NOMO-1 treated with dmso at 0.1 percent for 144 hours (cell line): Measurements from ENCODE around the gene HMGCL.

ENCODE experiments used
- DNase-seq: peaks from one replicate; lab custom pipeline; 2025; ENCODE audit not compliant: unreplicated experiment; lab: John Stamatoyannopoulos, UW

HMGCL gene

GRCh38 chr1:23779826-23780371 lies 45.3 kb downstream of the HMGCL start:
- DNase-seq, result no peak

DNA sequence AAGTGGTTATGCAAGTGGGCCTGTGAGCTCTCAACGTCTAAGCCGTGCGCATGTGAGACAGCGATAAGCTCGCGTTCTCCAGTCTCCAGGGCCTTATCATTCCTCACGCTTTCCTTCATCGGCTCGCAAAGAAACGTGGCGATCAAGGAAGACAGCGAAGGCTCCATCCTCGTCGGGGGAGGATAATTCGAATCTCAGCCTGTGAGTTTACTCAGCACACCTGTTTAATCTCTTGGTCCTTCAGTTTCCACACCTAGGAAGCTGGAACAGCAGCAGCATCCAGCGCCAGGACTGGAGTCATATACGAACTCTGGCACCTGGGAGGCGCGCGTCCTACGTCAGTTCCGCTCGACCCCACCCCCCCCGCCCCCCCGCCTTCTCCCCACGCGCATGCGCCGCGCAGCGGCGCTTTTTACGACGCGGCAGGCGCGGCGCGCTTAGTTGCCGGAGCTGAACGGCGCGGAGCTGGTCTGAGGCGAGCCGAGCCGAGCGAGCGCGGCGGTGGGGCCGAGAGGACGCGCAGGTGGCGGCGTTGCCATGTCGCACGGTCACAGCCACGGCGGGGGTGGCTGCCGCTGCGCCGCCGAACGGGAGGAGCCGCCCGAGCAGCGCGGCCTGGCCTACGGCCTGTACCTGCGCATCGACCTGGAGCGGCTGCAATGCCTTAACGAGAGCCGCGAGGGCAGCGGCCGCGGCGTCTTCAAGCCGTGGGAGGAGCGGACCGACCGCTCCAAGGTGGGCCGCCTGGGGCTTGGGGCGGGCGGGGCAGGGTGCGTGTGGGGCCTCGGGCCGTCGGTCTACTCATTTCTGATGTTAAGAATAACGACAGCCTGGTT lies 47.0 kb downstream of the HMGCL start, which contains the start of gene PITHD1:
Gene PITHD1 (plus strand): TSS at position 440 of the 836 bp plus-strand sequence. CDS start 98 bp downstream, at position 538.
- peak; percentile 81 for DNase-seq

- DNase-seq, result no peak
Observed at GRCh38 chr1:23776217-23776616, 49.0 kb downstream of the HMGCL start.

DNA sequence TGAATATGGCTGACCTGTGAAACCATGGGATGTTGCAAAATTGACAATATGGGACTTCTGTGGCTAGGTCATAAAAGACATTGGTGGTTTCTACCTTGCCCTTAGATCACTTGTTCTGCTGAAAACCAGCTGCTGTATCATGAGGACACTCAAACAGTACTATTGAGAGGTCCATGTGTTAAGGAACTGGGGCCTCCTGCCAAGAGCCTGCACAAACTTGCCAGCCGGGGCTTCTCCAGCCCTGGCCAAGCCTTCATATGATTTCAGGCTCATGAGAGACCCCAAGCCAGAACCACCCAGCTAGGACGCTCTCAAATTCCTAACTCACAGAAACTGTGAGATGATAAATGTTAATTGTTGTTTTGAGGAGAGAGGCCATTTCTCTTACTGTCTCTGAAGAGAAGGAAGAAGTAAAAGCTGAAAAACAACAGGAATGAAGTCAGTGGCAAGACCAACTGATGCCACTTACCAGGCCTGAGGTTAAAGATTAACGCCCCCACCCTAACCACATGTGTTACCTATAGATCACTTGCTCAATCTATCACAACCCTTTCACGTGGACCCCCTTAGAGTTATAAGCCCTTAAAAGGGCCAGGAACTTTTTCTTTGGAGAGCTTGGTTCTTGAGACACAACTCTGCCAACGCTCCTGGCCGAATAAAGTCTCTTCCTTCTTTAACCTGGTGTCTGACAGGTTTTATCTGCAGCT lies 50.9 kb downstream of the HMGCL start:
- DNase-seq, result no peak

- no peak for DNase-seq
Observed at GRCh38 chr1:23772854-23773242, 52.4 kb downstream of the HMGCL start.

- DNase-seq, result peak; percentile 17
Observed at GRCh38 chr1:23772049-23772853, 53.0 kb downstream of the HMGCL start.

GRCh38 chr1:23768733-23769132 lies 56.5 kb downstream of the HMGCL start:
- no peak for DNase-seq

GRCh38 chr1:23763041-23763577 lies 62.1 kb downstream of the HMGCL start:
- no peak for DNase-seq

- DNase-seq, result no peak
Observed at GRCh38 chr1:23759277-23759676, 66.0 kb downstream of the HMGCL start.

DNA sequence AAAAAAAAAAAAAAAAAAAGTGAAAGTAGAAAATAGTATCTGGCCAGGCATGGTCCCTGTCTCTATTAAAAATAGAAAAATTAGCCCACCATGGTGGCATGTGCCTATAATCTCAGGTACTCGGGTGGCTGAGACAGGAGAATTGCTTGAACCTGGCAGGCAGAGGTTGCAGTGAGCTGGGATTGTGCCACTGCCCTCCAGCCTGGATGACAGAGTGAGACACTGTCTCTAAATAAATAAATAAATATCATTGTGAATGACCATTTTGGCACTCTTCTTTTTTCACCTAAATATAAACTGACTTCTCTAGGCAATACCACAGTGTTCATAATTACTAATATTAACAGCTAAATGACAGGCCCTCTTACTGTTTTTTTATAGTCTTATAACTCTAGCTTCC lies 67.4 kb downstream of the HMGCL start:
- no peak for DNase-seq

- DNase-seq, result no peak
Observed at GRCh38 chr1:23756676-23757075, 68.6 kb downstream of the HMGCL start.

DNA sequence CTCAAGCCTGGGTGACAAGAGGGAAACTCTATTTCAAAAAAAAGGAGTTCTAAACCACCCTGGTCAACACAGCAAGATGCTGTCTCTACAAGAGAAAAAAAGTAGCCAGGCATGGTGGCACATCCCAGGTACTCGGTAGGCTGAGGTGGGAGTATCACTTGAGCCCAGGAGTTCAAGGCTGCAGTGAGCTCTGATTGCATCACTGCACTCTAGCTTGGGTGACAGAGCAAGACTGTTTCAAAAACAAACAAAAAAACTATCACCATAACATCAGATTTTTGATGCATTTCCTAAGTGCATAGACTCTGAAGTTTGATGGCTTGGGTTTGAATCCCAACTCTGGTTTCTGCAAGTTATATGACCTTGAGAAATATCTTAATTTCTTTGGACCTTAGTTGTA lies 72.3 kb downstream of the HMGCL start:
- no peak for DNase-seq
